ENCODE measurements around the gene NUP133. TPM values are rescaled to one million over a fixed set of nuclear protein-coding genes. Genes with fewer than 3 reads are reported as not detected.
"Not testable (repeated sequence)": the region's sequence is repeated elsewhere in the genome, so short reads cannot be mapped to it uniquely, and the experiment has no call there.

Gene NUP133
- total and polyA plus RNA-seq, 4 donors, result 5.7 to 22.7 (median 10.4) TPM

DNA sequence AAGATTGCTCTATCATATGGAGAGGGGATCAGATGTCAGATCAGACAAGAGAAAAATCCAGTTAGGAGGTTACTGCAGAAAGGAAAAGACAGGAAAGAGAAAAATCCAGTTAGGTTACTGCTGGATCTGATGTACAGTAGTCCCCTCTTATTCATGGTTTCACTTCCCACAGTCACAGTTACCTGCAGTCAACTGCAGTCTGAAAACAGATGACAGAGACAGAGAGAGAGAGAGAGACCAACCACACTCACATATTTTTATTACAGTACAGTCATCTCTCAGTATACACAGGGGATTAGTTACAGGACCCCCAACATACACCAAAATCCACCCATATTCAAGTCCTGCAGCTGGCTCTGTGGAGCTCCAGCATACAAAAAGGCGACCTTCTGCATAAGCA, 29.3 kb downstream of the NUP133 start:
- Histone ChIP-seq H3K9me3 (ENCODE audit: control insufficient read depth in 4 of 4, low read length in 3 of 4) (no peaks in the 10 kb centered on the region), H3K27ac (ENCODE audit: low read depth in 1 of 2, low read length in 2 of 2) (no peak overlapping the region), H3K4me1 (ENCODE audit: control insufficient read depth in 4 of 4, insufficient read depth in 4 of 4, low read length in 3 of 4) (no peaks in the 10 kb centered on the region), H3K36me3 (ENCODE audit: control insufficient read depth in 4 of 4, insufficient read depth in 3 of 4, low read depth in 1 of 4, low read length in 3 of 4) (peaks cover 9 to 46% (median 27%) of the 10 kb centered on the region in 4 donors), H3K27me3 (ENCODE audit: control insufficient read depth in 4 of 4, insufficient read depth in 4 of 4, low read length in 3 of 4) (no peaks in the 10 kb centered on the region), H3K9ac (ENCODE audit: low read depth in 1 of 2, low read length in 2 of 2) (no peak overlapping the region), H3K4me3 (ENCODE audit: low read depth in 1 of 3, low read length in 3 of 3) (no peak overlapping the region)
- no peak for DNase-seq (ENCODE audit: low spot score)
- WGBS, result 90% methylated on average over 1 of the region's 1 CpG
- TF ChIP-seq NR2F2 (IDR thresholded peaks at IDR 0.05) (no peak), SP1 (IDR thresholded peaks at IDR 0.05) (no peak), ZBTB33 (IDR thresholded peaks at IDR 0.05) (no peak), FOXA2 (IDR thresholded peaks at IDR 0.05) (no peak), CTCF (IDR thresholded peaks at IDR 0.05; ENCODE audit: low read depth, low read length, missing input control) (no peak), GABPA (IDR thresholded peaks at IDR 0.05 in 1 of 2, conservative IDR thresholded peaks at IDR 0.05 in 1 of 2) (no peak), EGR1 (IDR thresholded peaks at IDR 0.05; ENCODE audit: low read depth in 2 of 2) (no peak), TAF1 (conservative IDR thresholded peaks at IDR 0.05) (no peak), HNF4G (IDR thresholded peaks at IDR 0.05) (no peak), RXRA (IDR thresholded peaks at IDR 0.05) (no peak), RAD21 (IDR thresholded peaks at IDR 0.05) (no peak)
- TF ChIP-seq, protein P1, sequence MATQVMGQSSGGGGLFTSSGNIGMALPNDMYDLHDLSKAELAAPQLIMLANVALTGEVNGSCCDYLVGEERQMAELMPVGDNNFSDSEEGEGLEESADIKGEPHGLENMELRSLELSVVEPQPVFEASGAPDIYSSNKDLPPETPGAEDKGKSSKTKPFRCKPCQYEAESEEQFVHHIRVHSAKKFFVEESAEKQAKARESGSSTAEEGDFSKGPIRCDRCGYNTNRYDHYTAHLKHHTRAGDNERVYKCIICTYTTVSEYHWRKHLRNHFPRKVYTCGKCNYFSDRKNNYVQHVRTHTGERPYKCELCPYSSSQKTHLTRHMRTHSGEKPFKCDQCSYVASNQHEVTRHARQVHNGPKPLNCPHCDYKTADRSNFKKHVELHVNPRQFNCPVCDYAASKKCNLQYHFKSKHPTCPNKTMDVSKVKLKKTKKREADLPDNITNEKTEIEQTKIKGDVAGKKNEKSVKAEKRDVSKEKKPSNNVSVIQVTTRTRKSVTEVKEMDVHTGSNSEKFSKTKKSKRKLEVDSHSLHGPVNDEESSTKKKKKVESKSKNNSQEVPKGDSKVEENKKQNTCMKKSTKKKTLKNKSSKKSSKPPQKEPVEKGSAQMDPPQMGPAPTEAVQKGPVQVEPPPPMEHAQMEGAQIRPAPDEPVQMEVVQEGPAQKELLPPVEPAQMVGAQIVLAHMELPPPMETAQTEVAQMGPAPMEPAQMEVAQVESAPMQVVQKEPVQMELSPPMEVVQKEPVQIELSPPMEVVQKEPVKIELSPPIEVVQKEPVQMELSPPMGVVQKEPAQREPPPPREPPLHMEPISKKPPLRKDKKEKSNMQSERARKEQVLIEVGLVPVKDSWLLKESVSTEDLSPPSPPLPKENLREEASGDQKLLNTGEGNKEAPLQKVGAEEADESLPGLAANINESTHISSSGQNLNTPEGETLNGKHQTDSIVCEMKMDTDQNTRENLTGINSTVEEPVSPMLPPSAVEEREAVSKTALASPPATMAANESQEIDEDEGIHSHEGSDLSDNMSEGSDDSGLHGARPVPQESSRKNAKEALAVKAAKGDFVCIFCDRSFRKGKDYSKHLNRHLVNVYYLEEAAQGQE (IDR thresholded peaks at IDR 0.05), result no peak

GRCh38 chr1:229475859-229476258, 32.3 kb downstream of the NUP133 start:
- H3K36me3 ChIP-seq (ENCODE audit: control insufficient read depth in 4 of 4, insufficient read depth in 3 of 4, low read depth in 1 of 4, low read length in 3 of 4), result peaks cover 5 to 42% (median 26%) of the 10 kb centered on the region in 4 donors
- not testable (repeated sequence) for H3K27me3 ChIP-seq (ENCODE audit: control insufficient read depth in 4 of 4, insufficient read depth in 4 of 4, low read length in 3 of 4); H3K4me3 ChIP-seq (ENCODE audit: low read depth in 1 of 3, low read length in 3 of 3); H3K9me3 ChIP-seq (ENCODE audit: control insufficient read depth in 4 of 4, low read length in 3 of 4); H3K4me1 ChIP-seq (ENCODE audit: control insufficient read depth in 4 of 4, insufficient read depth in 4 of 4, low read length in 3 of 4); DNase-seq (ENCODE audit: low spot score); H3K9ac ChIP-seq (ENCODE audit: low read depth in 1 of 2, low read length in 2 of 2); H3K27ac ChIP-seq (ENCODE audit: low read depth in 1 of 2, low read length in 2 of 2)
- 97% methylated on average over 13 of the region's 13 CpGs for WGBS

Data from liver (tissue), 9 donors.